H9 (cell line): ENCODE results near the gene GREB1L. TPM values are rescaled to one million over a fixed set of nuclear protein-coding genes. Genes with fewer than 3 reads are reported as not detected.
"Not testable (repeated sequence)": the region's sequence is repeated elsewhere in the genome, so short reads cannot be mapped to it uniquely, and the experiment has no call there.

Experiments used
- DNase-seq: peaks from one replicate; pipeline ENCODE4 v3.0.0-alpha.2; 2017
- H2AFZ ChIP-seq: one replicate; pipeline ENCODE4 v1.6.1; 2013; ENCODE audit warnings: mild to moderate bottlenecking, low read length, control low read depth, moderate library complexity
- H2AK5ac ChIP-seq: 2 replicates; pipeline ENCODE4 v1.6.1; 2013; ENCODE audit warnings: low read length, control low read depth, mixed read lengths; ENCODE audit not compliant: insufficient read length
- H2BK120ac ChIP-seq: one replicate; pipeline ENCODE4 v1.6.1; 2013; ENCODE audit warnings: low read depth, mild to moderate bottlenecking, low read length, control low read depth, inconsistent platforms; ENCODE audit not compliant: poor library complexity, severe bottlenecking
- H2BK12ac ChIP-seq: 2 replicates; pipeline ENCODE4 v1.6.1; 2013; ENCODE audit warnings: low read length, control low read depth, mixed read lengths, low read depth; ENCODE audit not compliant: insufficient read length
- H2BK15ac ChIP-seq: 2 replicates; pipeline ENCODE4 v1.6.1; 2013; ENCODE audit warnings: low read depth, low read length, control low read depth
- H2BK20ac ChIP-seq: one replicate; pipeline ENCODE4 v1.6.1; 2013; ENCODE audit warnings: low read depth, mild to moderate bottlenecking, low read length, control low read depth, inconsistent platforms; ENCODE audit not compliant: poor library complexity, severe bottlenecking
- H2BK5ac ChIP-seq: 2 replicates; pipeline ENCODE4 v1.6.1; 2013; ENCODE audit warnings: low read length, control low read depth, mixed read lengths; ENCODE audit not compliant: insufficient read length
- H3K14ac ChIP-seq: 2 replicates; pipeline ENCODE4 v1.6.1; 2013; ENCODE audit warnings: low read length, control low read depth; ENCODE audit not compliant: insufficient read depth
- H3K18ac ChIP-seq: 2 replicates; pipeline ENCODE4 v1.6.1; 2013; ENCODE audit warnings: low read depth, mild to moderate bottlenecking, mixed read lengths, low read length, control low read depth; ENCODE audit not compliant: insufficient read length
- H3K23ac ChIP-seq: 2 replicates; pipeline ENCODE4 v1.6.1; 2013; ENCODE audit warnings: low read length, control low read depth, mixed read lengths, low read depth; ENCODE audit not compliant: insufficient read length
- H3K23me2 ChIP-seq: 2 replicates; pipeline ENCODE4 v1.6.1; 2013; ENCODE audit warnings: low read depth, mild to moderate bottlenecking, mixed read lengths, low read length, control low read depth; ENCODE audit not compliant: insufficient read length, poor library complexity, severe bottlenecking
- H3K27ac ChIP-seq: 2 replicates; pipeline ENCODE4 v1.5.1; 2013; ENCODE audit warnings: low read length, control low read depth, mixed read lengths, low read depth; ENCODE audit not compliant: insufficient read length
- H3K27me3 ChIP-seq: 2 replicates; pipeline ENCODE4 v1.6.1; 2013; ENCODE audit warnings: low read length, control low read depth, inconsistent platforms; ENCODE audit not compliant: insufficient read depth
- H3K4ac ChIP-seq: 2 replicates; pipeline ENCODE4 v1.6.1; 2013; ENCODE audit warnings: low read depth, mild to moderate bottlenecking, control low read depth, inconsistent platforms, low read length, moderate library complexity
- H3K4me1 ChIP-seq: 2 replicates; pipeline ENCODE4 v1.6.1; 2013; ENCODE audit warnings: low read length, control low read depth, inconsistent platforms; ENCODE audit not compliant: insufficient read depth
- H3K4me2 ChIP-seq: 2 replicates; pipeline ENCODE4 v1.6.1; 2013; ENCODE audit warnings: low read length, control low read depth, mixed read lengths; ENCODE audit not compliant: insufficient read length, insufficient read depth
- H3K56ac ChIP-seq: 2 replicates; pipeline ENCODE4 v1.6.1; 2013; ENCODE audit warnings: low read depth, mild to moderate bottlenecking, mixed read lengths, low read length, control low read depth; ENCODE audit not compliant: insufficient read length
- H3K79me1 ChIP-seq: 2 replicates; pipeline ENCODE4 v1.6.1; 2013; ENCODE audit warnings: low read depth, mild to moderate bottlenecking, moderate library complexity, low read length, control low read depth, inconsistent platforms; ENCODE audit not compliant: insufficient read depth, poor library complexity, severe bottlenecking
- H3K79me2 ChIP-seq: 2 replicates; pipeline ENCODE4 v1.6.1; 2013; ENCODE audit warnings: low read length, control low read depth, inconsistent platforms; ENCODE audit not compliant: insufficient read depth
- H3K9ac ChIP-seq: 2 replicates; pipeline ENCODE4 v1.6.1; 2013; ENCODE audit warnings: low read length, control low read depth, mixed read lengths; ENCODE audit not compliant: insufficient read length; ENCODE audit errors: extremely low read depth
- H3K9me3 ChIP-seq: one replicate; pipeline ENCODE4 v1.6.1; 2013; ENCODE audit warnings: low read depth, low read length, inconsistent platforms; ENCODE audit not compliant: control insufficient read depth
- H3T11ph ChIP-seq: one replicate; pipeline ENCODE4 v1.6.1; 2013; ENCODE audit warnings: mild to moderate bottlenecking, low read length, control low read depth, inconsistent platforms
- H4K20me1 ChIP-seq: one replicate; pipeline ENCODE4 v1.6.1; 2013; ENCODE audit not compliant: control insufficient read depth, insufficient read length, insufficient read depth
- H4K5ac ChIP-seq: 2 replicates; pipeline ENCODE4 v1.6.1; 2013; ENCODE audit warnings: low read depth, mild to moderate bottlenecking, mixed read lengths, low read length, control low read depth; ENCODE audit not compliant: insufficient read length
- H4K8ac ChIP-seq: replicated peaks from 2 replicates; pipeline ENCODE4 v1.6.1; 2013; ENCODE audit warnings: low read length, control low read depth, mixed read lengths, low read depth; ENCODE audit not compliant: insufficient read length
- H4K91ac ChIP-seq: 2 replicates; pipeline ENCODE4 v1.6.1; 2013; ENCODE audit warnings: low read depth, mild to moderate bottlenecking, moderate library complexity, mixed read lengths, low read length, control low read depth; ENCODE audit not compliant: insufficient read length
- H3K27ac Mint-ChIP-seq, 3 experiments: 2 replicates in 2 of 3; 3 replicates in 1 of 3; pipeline ENCODE4 v1.8.0; 2020 to 2021; ENCODE audit warnings: mixed read lengths in 3 of 3, mild to moderate bottlenecking in 1 of 3, moderate library complexity in 1 of 3
- H3K27me3 Mint-ChIP-seq: 2 replicates; pipeline ENCODE4 v1.8.0; 2021; ENCODE audit warnings: low read depth, mild to moderate bottlenecking, moderate library complexity, mixed read lengths
- H3K36me3 Mint-ChIP-seq, 3 experiments: 2 replicates in 2 of 3; 3 replicates in 1 of 3; pipeline ENCODE4 v1.8.0; 2020 to 2021; ENCODE audit warnings: low read depth in 3 of 3, mixed read lengths in 3 of 3; ENCODE audit not compliant: insufficient read depth in 1 of 3
- H3K4me1 Mint-ChIP-seq, 2 experiments: 2 replicates each; pipeline ENCODE4 v1.8.0; 2020; ENCODE audit warnings: mixed read lengths in 2 of 2
- H3K4me3 Mint-ChIP-seq, 2 experiments: 2 replicates in 1 of 2; 3 replicates in 1 of 2; pipeline ENCODE4 v1.8.0; 2020 to 2021; ENCODE audit warnings: mild to moderate bottlenecking in 2 of 2, mixed read lengths in 2 of 2, moderate library complexity in 1 of 2
- H3K9me3 Mint-ChIP-seq, 2 experiments: 2 replicates in 1 of 2; 3 replicates in 1 of 2; pipeline ENCODE4 v1.8.0; 2020; ENCODE audit warnings: mild to moderate bottlenecking in 2 of 2, mixed read lengths in 2 of 2, moderate library complexity in 1 of 2
- WGBS: extraction: QIAGEN DNeasy Blood & Tissue Kit; methylation state at CpG from one replicate; pipeline ENCODE4 v1.1.7; 2013; ENCODE audit warnings: missing lambda C conversion rate, low lambda C conversion rate, mixed read lengths; ENCODE audit not compliant: insufficient read length; ENCODE audit errors: extremely low coverage; 5-methylcytosine and 5-hydroxymethylcytosine counted together
- total RNA-seq: library from RNA; stranded (reverse); gene quantifications from 2 replicates; pipeline ENCODE4 v1.2.1, GENCODE V29; 2021
- TF ChIP-seq, protein P1 (sequence below): fragments of 200-600 bp; sonication (generic); conservative IDR thresholded peaks from 3 replicates; pipeline ENCODE4 v1.8.0; 2021; ENCODE audit warnings: antibody characterized with exemption, mild to moderate bottlenecking

The GREB1L gene
- total RNA-seq, 1 experiment from 2014 or later = 2.7 TPM

DNA sequence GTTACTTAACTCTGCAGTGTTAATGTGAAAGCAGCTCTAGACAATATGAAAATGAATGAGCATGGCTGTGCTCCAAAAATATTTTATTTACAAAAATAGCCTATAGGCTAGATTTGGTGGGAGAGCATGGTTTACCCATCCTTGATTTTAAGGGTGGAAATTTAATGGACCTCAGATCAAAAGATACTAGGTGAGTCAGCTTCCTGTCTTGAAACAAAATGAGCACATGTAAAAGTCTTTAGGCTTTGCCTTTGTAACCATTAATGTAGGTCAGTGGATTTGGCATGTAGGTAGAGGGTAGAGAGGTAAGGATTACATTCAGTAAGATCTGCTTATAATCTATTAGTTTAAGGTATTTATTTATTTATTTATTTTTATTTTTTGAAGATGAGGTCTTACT is 72.7 kb downstream of the GREB1L start:
- Histone ChIP-seq H3K23me2 (no peaks in the 10 kb centered on the region), H2BK20ac (no peak overlapping the region), H3K4me2 (no peak overlapping the region), H2BK12ac (no peak overlapping the region), H3K79me2 (no peaks in the 10 kb centered on the region), H4K8ac (no peak overlapping the region), H3K14ac (no peak overlapping the region), H4K20me1 (no peaks in the 10 kb centered on the region), H4K5ac (no peak overlapping the region), H2AK5ac (no peak overlapping the region), H2BK15ac (no peak overlapping the region), H4K91ac (no peak overlapping the region), H3K9ac (no peak overlapping the region), H3K56ac (no peak overlapping the region), H3K4me1 (no peaks in the 10 kb centered on the region), H3K9me3 (no peaks in the 10 kb centered on the region), H3K4ac (no peak overlapping the region), H3K79me1 (no peaks in the 10 kb centered on the region), H3K27me3 (no peaks in the 10 kb centered on the region), H3K23ac (no peak overlapping the region), H2BK120ac (no peak overlapping the region), H3T11ph (no peak overlapping the region), H2AFZ (no peak overlapping the region), H2BK5ac (no peak overlapping the region), H3K27ac (no peak overlapping the region), H3K18ac (no peak overlapping the region)
- peaks cover 9 to 15% of the 10 kb centered on the region in 2 experiments for H3K4me1 Mint-ChIP-seq
- DNase-seq = no peak
- H3K27me3 Mint-ChIP-seq = no peaks in the 10 kb centered on the region
- 0 out of 7 replicates have a peak, but pooled peaks cover 0 to under 1% (median 0%) of the 10 kb centered on the region in 3 experiments for H3K36me3 Mint-ChIP-seq
- peak overlapping the region in 1 of 3 experiments; percentile 42; a peak in 1 of 7 replicates for H3K27ac Mint-ChIP-seq
- TF ChIP-seq, protein P1, sequence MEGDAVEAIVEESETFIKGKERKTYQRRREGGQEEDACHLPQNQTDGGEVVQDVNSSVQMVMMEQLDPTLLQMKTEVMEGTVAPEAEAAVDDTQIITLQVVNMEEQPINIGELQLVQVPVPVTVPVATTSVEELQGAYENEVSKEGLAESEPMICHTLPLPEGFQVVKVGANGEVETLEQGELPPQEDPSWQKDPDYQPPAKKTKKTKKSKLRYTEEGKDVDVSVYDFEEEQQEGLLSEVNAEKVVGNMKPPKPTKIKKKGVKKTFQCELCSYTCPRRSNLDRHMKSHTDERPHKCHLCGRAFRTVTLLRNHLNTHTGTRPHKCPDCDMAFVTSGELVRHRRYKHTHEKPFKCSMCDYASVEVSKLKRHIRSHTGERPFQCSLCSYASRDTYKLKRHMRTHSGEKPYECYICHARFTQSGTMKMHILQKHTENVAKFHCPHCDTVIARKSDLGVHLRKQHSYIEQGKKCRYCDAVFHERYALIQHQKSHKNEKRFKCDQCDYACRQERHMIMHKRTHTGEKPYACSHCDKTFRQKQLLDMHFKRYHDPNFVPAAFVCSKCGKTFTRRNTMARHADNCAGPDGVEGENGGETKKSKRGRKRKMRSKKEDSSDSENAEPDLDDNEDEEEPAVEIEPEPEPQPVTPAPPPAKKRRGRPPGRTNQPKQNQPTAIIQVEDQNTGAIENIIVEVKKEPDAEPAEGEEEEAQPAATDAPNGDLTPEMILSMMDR = no peak
- H3K9me3 Mint-ChIP-seq = no peaks in the 10 kb centered on the region
- no peak overlapping the region for H3K4me3 Mint-ChIP-seq

DNA sequence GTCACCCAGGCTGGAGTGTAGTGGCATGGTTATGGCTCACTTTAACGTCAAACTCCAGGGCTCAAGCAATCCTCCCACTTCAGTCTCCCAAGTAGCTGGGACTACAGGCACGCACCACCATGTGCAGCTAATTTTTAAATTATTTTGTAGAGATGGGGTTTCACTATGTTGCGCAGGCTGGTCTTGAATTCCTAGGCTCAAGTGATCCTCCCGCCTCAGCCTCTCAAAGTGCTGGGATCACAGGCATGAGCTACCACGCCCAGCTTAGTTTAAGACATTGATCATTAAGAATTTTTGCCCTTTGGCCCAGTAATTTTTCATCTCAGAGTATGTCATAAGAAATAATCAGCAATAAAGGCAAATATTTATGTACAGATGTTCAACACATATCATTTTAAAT is 73.1 kb downstream of the GREB1L start:
- H3K27ac Mint-ChIP-seq, H2BK12ac ChIP-seq, H3K79me1 ChIP-seq, H3K56ac ChIP-seq, H3K18ac ChIP-seq, H3K4me3 Mint-ChIP-seq, H3K27me3 Mint-ChIP-seq, H3K36me3 Mint-ChIP-seq, H3K4ac ChIP-seq, H4K8ac ChIP-seq, H3T11ph ChIP-seq, H3K23ac ChIP-seq, H3K9ac ChIP-seq, H2BK15ac ChIP-seq, H3K27me3 ChIP-seq, H3K9me3 ChIP-seq, H3K9me3 Mint-ChIP-seq, DNase-seq, H3K4me2 ChIP-seq, H3K23me2 ChIP-seq, H2BK20ac ChIP-seq, H2BK5ac ChIP-seq, H3K4me1 ChIP-seq, H3K79me2 ChIP-seq, H2AK5ac ChIP-seq, H4K20me1 ChIP-seq, H2AFZ ChIP-seq, H3K14ac ChIP-seq, H3K27ac ChIP-seq, H4K91ac ChIP-seq, H4K5ac ChIP-seq, H2BK120ac ChIP-seq: not testable (repeated sequence)
- H3K4me1 Mint-ChIP-seq = peaks cover 9 to 15% of the 10 kb centered on the region in 2 experiments
- WGBS = no CpG with 5 or more reads among the region's 5 CpGs
